WTC11 (cell line): ENCODE measurements around the gene KIFBP. TPM values are rescaled to one million over a fixed set of nuclear protein-coding genes. Genes with fewer than 3 reads are reported as not detected.

Experiments used
- ATAC-seq: fragments of 200-7000 bp; cut with Tn5 transposase; 2 replicates; pipeline ENCODE4 v1.10.0; 2021; ENCODE audit warnings: mild to moderate bottlenecking, moderate library complexity
- CTCF ChIA-PET: fragments of 300-600 bp; sonication (Branson Sonifier 250); formaldehyde crosslinking; loops from one replicate; lab custom pipeline; 2021; ENCODE audit warnings: antibody characterized with exemption; lab: Charles Lee
- POLR2A ChIA-PET: fragments of 350-600 bp; sonication (Branson Sonifier 250); formaldehyde crosslinking; loops from one replicate; lab custom pipeline; 2021; ENCODE audit warnings: antibody characterized with exemption; lab: Charles Lee
- DNase-seq: peaks from one replicate; pipeline ENCODE4 v3.0.0; 2021; ENCODE audit warnings: low spot score
- H3K27ac Mint-ChIP-seq: 2 replicates; pipeline ENCODE4 v1.8.0; 2021; ENCODE audit warnings: mixed read lengths
- H3K27me3 Mint-ChIP-seq: 2 replicates; pipeline ENCODE4 v1.8.0; 2021; ENCODE audit warnings: low read depth, mild to moderate bottlenecking, moderate library complexity, mixed read lengths
- H3K36me3 Mint-ChIP-seq: 2 replicates; pipeline ENCODE4 v1.8.0; 2021; ENCODE audit warnings: mixed read lengths
- H3K4me1 Mint-ChIP-seq: 2 replicates; pipeline ENCODE4 v1.8.0; 2022; ENCODE audit warnings: mixed read lengths
- H3K4me3 Mint-ChIP-seq: 2 replicates; pipeline ENCODE4 v1.8.0; 2021; ENCODE audit warnings: mild to moderate bottlenecking, moderate library complexity, mixed read lengths
- H3K9me3 Mint-ChIP-seq: 2 replicates; pipeline ENCODE4 v1.8.0; 2021; ENCODE audit warnings: mixed read lengths
- ATF1 ChIP-seq: sonication (generic); formaldehyde crosslinking; IDR thresholded peaks from 2 replicates; pipeline ENCODE4 v1.8.1; 2023; ENCODE audit warnings: mild to moderate bottlenecking, moderate library complexity, missing genetic modification reagents
- FOXP1 ChIP-seq: sonication (generic); formaldehyde crosslinking; IDR thresholded peaks from 2 replicates; pipeline ENCODE4 v1.8.0; 2022; ENCODE audit warnings: missing genetic modification reagents, mild to moderate bottlenecking, moderate library complexity, borderline replicate concordance
- GABPB1 ChIP-seq: sonication (generic); formaldehyde crosslinking; IDR thresholded peaks from 2 replicates; pipeline ENCODE4 v1.8.1; 2023; ENCODE audit warnings: mild to moderate bottlenecking, missing genetic modification reagents
- HMGA2 ChIP-seq: fragments of 250-450 bp; sonication (Bioruptor Pico); IDR thresholded peaks from 2 replicates; pipeline ENCODE4 v1.4.0; 2021; ENCODE audit warnings: mild to moderate bottlenecking, moderate library complexity
- MXD4 ChIP-seq: fragments of 250-450 bp; sonication (Bioruptor Pico); IDR thresholded peaks from 2 replicates; pipeline ENCODE4 v1.8.0; 2021; ENCODE audit warnings: mild to moderate bottlenecking, moderate library complexity, borderline replicate concordance
- NR1H2 ChIP-seq: sonication (generic); formaldehyde crosslinking; IDR thresholded peaks from 2 replicates; pipeline ENCODE4 v1.9.0; 2021; ENCODE audit warnings: mild to moderate bottlenecking, moderate library complexity, missing genetic modification reagents
- ZNF121 ChIP-seq: sonication (generic); formaldehyde crosslinking; IDR thresholded peaks from 2 replicates; pipeline ENCODE4 v1.8.0; 2023; ENCODE audit warnings: missing genetic modification reagents
- total RNA-seq: library from RNA; stranded (reverse); gene quantifications from 3 replicates; pipeline ENCODE4 v1.2.3, GENCODE V29; 2021
- TF ChIP-seq, protein P1 (sequence below): fragments of 250-450 bp; sonication (Bioruptor Pico); IDR thresholded peaks from 2 replicates; pipeline ENCODE4 v1.9.0; 2021; ENCODE audit warnings: mild to moderate bottlenecking, borderline replicate concordance
- TF ChIP-seq, protein P2 (sequence below): sonication (generic); formaldehyde crosslinking; IDR thresholded peaks from 2 replicates; pipeline ENCODE4 v1.8.0; 2023; ENCODE audit warnings: mild to moderate bottlenecking, missing genetic modification reagents
- TF ChIP-seq, protein P3 (sequence below): fragments of 200-600 bp; IDR thresholded peaks from 2 replicates; pipeline ENCODE4 v1.8.0; 2022; ENCODE audit warnings: antibody characterized with exemption
- TF ChIP-seq, protein P4 (sequence below): sonication (generic); formaldehyde crosslinking; IDR thresholded peaks from 2 replicates; pipeline ENCODE4 v1.8.1; 2022; ENCODE audit warnings: low read depth, missing genetic modification reagents, borderline replicate concordance

KIFBP gene
- total RNA-seq, 1 experiment from 2014 or later = 31.2 TPM

DNA sequence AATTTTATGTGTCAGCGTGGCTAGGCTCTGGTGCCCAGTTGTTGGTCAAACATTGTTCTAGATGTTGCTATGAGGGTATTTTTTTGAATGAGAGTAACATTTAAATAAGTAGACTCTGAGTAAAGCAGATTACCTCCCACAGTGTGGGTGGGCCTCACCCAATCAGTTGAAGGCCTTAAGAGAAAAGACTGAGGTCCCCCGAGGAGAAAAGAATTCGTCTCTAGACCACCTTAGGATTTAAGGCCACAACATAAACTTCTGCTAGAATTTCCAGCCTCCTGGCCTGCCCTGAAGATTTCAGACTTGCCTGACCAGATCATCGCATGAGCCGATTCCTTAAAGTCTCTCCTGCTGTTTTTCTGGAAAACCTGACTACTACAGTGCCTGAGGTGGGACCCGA lies 54.2 kb downstream of the KIFBP start (continued):
- TF ChIP-seq, protein P1, sequence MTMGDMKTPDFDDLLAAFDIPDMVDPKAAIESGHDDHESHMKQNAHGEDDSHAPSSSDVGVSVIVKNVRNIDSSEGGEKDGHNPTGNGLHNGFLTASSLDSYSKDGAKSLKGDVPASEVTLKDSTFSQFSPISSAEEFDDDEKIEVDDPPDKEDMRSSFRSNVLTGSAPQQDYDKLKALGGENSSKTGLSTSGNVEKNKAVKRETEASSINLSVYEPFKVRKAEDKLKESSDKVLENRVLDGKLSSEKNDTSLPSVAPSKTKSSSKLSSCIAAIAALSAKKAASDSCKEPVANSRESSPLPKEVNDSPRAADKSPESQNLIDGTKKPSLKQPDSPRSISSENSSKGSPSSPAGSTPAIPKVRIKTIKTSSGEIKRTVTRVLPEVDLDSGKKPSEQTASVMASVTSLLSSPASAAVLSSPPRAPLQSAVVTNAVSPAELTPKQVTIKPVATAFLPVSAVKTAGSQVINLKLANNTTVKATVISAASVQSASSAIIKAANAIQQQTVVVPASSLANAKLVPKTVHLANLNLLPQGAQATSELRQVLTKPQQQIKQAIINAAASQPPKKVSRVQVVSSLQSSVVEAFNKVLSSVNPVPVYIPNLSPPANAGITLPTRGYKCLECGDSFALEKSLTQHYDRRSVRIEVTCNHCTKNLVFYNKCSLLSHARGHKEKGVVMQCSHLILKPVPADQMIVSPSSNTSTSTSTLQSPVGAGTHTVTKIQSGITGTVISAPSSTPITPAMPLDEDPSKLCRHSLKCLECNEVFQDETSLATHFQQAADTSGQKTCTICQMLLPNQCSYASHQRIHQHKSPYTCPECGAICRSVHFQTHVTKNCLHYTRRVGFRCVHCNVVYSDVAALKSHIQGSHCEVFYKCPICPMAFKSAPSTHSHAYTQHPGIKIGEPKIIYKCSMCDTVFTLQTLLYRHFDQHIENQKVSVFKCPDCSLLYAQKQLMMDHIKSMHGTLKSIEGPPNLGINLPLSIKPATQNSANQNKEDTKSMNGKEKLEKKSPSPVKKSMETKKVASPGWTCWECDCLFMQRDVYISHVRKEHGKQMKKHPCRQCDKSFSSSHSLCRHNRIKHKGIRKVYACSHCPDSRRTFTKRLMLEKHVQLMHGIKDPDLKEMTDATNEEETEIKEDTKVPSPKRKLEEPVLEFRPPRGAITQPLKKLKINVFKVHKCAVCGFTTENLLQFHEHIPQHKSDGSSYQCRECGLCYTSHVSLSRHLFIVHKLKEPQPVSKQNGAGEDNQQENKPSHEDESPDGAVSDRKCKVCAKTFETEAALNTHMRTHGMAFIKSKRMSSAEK = no peak
- TF ChIP-seq ATF1 (CRISPR knock-in tag) (no peak), NR1H2 (CRISPR knock-in tag) (no peak), FOXP1 (CRISPR knock-in tag) (no peak)

DNA sequence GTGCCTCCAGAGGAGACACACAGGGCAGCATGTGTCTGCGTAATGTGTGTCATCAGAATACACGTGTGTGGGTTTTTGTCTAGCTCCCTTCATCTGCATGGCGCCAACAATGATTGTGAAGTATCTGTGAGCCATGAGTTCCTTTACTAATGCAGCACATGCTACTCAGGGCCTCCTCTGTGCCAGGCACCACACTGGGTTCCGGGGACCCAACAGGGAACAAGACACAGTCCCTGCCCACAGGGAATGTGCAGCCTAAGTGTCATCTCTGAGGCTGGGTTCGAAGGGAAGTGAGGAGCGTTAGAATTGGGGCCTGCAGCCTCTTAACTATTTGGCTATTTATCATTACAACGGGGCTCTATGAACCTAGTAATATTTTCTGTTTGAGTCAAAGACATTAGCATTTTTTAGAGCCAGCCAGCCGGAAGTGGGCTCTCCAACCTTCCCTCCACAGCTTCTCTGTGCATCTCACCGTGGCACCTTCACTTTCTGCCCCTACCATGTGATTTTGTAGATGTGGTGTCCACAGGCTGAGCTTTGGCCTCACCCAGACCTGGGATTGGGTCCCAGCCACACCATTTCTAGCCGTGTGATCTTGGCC lies 55.4 kb downstream of the KIFBP start:
- POLR2A ChIA-PET = no interaction called here
- DNase-seq (no peak), ATAC-seq (no peak)
- CTCF ChIA-PET = interaction anchor here (2.6 kb wide), 1 partner anchor 49 kb away, joined by 9 read pairs; no protein-coding TSS in a partner anchor
- H3K36me3 Mint-ChIP-seq = no peaks in the 10 kb centered on the region
- no peak overlapping the region for H3K4me3 Mint-ChIP-seq
- no peaks in the 10 kb centered on the region for H3K9me3 Mint-ChIP-seq
- no peak for TF ChIP-seq ZNF121 (CRISPR knock-in tag)
- TF ChIP-seq MXD4 = no peak
- no peak for TF ChIP-seq HMGA2 (CRISPR knock-in tag)
- no peak for TF ChIP-seq GABPB1 (CRISPR knock-in tag)
- TF ChIP-seq, protein P2, sequence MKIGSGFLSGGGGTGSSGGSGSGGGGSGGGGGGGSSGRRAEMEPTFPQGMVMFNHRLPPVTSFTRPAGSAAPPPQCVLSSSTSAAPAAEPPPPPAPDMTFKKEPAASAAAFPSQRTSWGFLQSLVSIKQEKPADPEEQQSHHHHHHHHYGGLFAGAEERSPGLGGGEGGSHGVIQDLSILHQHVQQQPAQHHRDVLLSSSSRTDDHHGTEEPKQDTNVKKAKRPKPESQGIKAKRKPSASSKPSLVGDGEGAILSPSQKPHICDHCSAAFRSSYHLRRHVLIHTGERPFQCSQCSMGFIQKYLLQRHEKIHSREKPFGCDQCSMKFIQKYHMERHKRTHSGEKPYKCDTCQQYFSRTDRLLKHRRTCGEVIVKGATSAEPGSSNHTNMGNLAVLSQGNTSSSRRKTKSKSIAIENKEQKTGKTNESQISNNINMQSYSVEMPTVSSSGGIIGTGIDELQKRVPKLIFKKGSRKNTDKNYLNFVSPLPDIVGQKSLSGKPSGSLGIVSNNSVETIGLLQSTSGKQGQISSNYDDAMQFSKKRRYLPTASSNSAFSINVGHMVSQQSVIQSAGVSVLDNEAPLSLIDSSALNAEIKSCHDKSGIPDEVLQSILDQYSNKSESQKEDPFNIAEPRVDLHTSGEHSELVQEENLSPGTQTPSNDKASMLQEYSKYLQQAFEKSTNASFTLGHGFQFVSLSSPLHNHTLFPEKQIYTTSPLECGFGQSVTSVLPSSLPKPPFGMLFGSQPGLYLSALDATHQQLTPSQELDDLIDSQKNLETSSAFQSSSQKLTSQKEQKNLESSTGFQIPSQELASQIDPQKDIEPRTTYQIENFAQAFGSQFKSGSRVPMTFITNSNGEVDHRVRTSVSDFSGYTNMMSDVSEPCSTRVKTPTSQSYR = no peak
- TF ChIP-seq, protein P1 = no peak
- TF ChIP-seq, protein P3, sequence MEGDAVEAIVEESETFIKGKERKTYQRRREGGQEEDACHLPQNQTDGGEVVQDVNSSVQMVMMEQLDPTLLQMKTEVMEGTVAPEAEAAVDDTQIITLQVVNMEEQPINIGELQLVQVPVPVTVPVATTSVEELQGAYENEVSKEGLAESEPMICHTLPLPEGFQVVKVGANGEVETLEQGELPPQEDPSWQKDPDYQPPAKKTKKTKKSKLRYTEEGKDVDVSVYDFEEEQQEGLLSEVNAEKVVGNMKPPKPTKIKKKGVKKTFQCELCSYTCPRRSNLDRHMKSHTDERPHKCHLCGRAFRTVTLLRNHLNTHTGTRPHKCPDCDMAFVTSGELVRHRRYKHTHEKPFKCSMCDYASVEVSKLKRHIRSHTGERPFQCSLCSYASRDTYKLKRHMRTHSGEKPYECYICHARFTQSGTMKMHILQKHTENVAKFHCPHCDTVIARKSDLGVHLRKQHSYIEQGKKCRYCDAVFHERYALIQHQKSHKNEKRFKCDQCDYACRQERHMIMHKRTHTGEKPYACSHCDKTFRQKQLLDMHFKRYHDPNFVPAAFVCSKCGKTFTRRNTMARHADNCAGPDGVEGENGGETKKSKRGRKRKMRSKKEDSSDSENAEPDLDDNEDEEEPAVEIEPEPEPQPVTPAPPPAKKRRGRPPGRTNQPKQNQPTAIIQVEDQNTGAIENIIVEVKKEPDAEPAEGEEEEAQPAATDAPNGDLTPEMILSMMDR = no peak
- TF ChIP-seq, protein P4, sequence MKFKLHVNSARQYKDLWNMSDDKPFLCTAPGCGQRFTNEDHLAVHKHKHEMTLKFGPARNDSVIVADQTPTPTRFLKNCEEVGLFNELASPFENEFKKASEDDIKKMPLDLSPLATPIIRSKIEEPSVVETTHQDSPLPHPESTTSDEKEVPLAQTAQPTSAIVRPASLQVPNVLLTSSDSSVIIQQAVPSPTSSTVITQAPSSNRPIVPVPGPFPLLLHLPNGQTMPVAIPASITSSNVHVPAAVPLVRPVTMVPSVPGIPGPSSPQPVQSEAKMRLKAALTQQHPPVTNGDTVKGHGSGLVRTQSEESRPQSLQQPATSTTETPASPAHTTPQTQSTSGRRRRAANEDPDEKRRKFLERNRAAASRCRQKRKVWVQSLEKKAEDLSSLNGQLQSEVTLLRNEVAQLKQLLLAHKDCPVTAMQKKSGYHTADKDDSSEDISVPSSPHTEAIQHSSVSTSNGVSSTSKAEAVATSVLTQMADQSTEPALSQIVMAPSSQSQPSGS = no peak
- no peaks in the 10 kb centered on the region for H3K27me3 Mint-ChIP-seq
- H3K27ac Mint-ChIP-seq = no peak overlapping the region
- H3K4me1 Mint-ChIP-seq = no peaks in the 10 kb centered on the region
